GM19455 (cell line): ENCODE measurements around the gene AK6.
"Not testable (repeated sequence)": the region's sequence is repeated elsewhere in the genome, so short reads cannot be mapped to it uniquely, and the experiment has no call there.

Experiments
- ATAC-seq: cut with Tn5 transposase; IDR thresholded peaks from one replicate; pipeline ENCODE4 v1.9.1; 2021; ENCODE audit not compliant: unreplicated experiment

Gene AK6

DNA sequence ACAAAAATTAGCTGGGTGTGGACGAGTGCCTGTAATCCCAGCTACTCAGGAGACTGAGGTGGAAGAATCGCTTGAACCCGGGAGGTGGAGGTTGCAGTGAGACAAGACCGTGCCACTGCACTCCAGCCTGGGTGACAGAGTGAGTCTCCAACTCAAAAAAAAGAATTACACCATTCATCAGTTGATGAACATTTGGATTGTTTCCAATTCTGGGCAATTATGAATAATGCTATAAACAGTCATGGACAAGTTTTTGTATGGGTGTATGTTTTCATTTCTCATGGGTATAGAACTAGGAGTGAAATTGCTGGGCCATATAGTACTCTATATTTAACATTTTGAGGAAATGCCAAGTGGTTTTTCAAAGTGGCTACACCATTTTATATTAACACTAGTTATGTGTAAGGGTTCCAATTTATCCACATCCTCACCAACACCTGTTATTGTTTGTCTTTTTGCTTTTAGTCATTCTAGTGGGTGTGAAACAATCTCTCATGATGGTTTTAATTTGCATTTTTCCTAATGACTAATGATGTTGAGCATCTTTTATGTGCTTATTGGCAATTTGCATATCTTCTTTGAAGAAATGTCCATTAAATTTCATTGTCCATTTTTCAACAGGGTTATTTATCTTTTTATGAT is 27.7 kb downstream of the AK6 start:
- ATAC-seq: no peak

DNA sequence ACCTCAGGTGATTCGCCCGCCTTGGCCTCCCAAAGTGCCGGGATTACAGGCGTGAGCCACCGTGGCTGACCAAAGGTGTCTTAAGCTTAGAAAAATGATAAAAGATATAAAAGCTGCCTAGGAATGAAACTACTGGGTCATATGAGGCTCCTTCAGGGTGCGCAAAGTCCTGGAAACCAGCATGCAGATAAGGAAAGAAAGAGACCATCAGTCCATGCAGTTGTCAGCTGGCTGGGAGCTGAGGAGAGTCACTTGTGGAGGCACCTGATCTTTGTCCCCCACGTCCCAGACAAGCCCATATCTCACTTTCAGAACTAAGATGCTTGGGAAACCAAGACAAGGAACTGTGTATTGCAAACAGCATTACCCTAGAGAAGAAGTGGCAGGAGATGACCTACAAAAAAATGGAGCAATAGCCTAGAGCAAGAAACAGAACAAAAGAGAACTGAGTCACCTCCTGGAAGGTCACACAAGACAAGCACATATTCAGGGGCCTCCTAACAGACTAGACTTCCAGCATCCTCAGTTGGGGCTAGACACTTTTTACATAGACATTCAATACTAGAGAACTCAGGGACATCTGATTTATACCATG is 33.9 kb downstream of the AK6 start:
- ATAC-seq: no peak

DNA sequence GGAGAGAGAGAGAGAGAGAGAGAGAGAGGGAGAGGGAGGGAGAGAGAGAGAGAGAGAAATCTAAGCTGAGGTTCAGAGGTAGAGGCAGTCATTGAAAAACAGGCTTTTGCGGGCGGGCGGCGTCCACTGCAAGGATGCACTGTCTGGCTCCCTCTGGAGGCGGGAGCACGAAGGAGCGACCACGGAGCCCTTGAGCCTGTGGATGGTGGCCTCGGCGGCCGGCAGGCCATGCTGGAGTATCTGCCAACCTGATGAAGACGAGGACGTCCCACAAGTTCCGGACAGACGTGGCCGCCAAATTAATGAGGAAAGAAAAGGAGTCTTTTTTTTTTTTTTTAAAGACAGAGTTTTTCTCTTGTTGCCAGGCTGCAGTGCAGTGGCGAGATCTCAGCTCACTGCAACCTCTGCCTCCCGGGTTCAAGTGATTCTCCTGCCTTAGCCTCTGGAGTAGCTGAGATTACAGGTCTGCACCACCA is 34.5 kb downstream of the AK6 start:
- peak; percentile 58 for ATAC-seq

DNA sequence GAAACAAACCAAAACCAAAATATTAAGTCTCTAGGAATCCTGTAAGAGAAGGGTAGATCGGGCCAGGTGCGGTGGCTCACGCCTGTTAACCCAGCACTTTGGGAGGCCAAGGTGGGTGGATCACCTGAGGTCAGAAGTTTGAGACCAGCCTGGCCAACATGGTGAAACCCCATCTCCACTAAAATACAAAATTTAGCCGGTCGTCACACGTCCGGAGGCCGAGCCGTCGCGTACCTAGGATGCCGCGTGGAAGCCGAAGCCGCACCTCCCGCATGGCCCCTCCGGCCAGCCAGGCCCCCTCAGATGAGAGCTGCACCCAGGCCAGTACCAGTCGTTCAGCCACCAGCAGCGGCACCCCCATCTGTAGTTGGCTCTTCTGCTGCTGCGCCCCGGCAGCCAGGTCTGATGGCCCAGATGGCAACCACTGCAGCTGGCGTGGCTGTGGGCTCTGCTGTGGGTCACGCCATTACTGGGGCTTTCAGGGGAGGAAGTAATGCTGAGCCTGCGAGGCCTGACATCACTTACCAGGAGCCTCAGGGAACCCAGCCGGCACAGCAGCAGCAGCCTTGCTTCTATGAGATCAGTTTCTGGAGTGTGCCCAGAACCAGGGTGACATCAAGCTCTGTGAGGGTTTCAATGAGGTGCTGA is 35.5 kb downstream of the AK6 start:
- ATAC-seq: not testable (repeated sequence)

DNA sequence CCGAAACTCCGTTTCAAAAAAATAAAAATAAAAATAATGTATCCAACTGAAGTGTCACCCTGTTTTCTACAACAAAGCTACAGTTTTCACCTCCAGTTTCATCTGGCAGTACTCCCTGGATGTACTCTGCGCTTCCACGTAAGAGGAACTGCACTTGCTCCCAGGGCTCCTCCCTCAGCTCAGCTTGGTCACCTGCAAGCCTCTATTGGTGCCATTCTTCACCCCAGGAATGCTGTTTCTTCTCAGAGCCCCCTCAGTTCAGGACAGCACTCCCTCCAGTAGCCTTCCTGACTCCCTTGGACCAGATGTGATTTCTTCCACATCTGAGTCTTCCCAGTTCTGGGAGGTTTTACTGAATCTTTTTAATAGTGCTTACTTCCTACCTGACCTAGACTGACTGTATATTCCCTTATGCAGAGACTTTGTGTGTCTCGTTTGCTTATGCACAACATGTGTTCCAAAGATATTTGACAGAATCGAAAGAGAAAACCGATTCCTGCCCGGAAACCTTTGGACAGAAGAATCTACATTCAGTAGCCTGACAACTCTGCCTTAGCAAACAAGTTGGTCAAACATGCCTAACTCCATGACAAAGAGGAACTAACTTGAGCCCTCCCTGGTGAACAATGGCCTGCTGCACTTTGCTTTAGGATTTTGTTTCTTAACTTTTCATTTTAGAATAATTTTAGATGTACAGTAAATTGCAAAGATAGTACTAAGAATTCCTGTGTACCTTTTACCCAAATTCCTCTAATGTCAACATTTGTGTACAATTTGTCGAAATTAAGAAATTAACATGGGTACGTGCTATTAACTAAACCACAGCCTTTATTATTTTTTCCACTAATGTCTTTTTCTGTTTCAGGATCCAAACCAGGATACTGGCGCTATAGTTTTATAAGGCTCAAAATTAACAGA is 37.5 kb downstream of the AK6 start:
- no peak for ATAC-seq

DNA sequence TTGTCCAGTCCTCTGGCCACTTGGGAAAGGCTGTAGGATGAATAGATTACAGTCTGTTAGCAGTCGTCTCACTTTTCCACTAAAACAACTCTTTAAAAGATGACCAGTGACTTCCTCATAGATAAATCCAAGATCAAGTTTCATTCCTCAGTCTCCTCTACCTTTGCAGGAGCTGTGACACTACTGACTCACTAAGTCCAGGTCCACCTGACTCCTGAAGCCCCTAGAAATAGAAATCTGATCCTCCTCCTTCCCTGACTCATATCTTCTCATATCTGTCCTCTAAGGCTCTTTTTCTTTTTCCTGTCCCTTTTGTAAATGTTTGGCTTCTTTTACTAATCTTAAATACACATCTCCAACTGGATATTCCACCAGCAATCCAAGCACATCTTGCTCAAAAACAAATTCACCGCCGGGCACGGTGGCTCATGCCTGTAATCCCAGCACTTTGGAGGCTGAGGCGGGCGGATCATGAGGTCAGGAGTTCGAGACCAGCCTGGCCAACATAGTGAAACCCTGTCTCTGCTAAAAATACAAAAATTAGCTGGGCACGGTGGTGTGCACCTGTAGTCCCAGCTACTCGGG is 39.3 kb downstream of the AK6 start:
- ATAC-seq: no peak

DNA sequence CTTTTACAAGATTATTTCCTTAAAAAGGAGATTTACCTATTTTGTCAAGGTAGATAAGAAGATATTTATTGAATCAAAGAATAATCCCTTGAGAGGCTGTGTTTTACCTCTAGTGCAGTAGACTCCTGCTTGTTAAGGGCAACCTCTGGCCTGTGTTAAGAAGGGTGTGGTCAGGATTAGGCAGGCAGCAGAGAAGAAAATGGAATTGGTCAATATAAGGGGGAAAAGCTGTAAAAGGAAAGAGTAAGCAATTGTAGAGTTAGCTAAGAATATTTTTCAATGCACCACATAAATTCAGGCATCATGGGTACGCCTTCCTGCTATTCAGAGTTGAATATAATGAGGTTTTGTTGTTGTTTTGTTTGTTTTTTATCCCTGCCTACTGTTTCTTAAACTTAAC is 43.0 kb downstream of the AK6 start:
- ATAC-seq: no peak

DNA sequence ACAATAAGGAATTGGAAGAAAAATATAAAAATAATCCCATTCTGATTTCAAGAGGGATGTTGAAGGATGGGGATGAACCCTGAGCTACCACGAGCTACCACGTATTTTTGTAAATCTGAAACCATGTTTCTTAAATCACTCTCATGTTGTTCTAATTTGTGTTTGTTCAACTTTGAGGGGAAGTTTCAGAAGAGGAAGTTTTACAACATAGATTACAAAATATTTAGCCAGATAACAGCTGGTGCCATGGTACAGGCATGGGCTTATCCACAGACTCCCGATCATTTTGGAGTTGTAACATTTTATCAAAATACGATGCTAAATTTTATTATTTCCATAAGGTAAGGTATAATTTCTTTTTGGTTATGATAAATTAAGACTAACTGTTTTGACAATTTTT is 51.9 kb downstream of the AK6 start:
- ATAC-seq: no peak

DNA sequence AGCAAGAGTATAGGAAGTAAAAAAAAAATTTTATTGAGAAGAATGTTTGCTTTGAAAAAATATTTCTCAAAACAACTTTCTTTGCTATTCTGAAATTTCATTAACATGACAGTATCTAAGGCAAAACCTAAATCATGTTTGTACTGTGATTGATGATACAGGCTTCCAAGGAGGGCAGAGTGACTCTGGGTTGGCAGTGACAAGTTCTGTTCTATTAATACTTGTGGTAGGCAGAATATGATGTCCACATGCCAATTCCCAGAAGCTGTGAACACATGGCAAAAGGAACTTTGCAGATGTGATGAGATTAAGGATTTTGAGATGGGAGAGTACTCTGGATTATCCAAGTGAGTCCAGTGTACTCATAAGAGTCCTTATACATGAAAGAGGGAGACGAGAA is 53.3 kb downstream of the AK6 start:
- ATAC-seq: no peak

DNA sequence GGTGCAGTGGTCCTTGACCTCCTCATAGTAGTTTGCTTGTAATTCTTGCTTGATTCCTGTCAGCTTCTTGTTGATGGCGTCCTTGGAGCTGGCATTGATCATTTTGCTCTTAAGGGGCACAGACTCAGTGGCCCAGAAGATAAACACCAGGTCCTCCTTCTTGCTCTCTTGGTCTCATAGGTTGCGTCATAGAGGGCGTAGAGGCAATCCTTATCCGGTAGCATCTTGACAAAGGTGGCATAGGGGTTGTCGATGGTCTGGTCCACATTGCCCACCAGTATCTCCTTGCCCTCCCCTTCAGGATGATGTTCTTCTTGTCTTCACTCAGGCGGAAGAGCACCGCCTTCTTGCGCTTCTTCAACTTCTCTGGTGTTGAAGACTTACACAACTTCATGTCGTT is 55.9 kb downstream of the AK6 start:
- no peak for ATAC-seq

DNA sequence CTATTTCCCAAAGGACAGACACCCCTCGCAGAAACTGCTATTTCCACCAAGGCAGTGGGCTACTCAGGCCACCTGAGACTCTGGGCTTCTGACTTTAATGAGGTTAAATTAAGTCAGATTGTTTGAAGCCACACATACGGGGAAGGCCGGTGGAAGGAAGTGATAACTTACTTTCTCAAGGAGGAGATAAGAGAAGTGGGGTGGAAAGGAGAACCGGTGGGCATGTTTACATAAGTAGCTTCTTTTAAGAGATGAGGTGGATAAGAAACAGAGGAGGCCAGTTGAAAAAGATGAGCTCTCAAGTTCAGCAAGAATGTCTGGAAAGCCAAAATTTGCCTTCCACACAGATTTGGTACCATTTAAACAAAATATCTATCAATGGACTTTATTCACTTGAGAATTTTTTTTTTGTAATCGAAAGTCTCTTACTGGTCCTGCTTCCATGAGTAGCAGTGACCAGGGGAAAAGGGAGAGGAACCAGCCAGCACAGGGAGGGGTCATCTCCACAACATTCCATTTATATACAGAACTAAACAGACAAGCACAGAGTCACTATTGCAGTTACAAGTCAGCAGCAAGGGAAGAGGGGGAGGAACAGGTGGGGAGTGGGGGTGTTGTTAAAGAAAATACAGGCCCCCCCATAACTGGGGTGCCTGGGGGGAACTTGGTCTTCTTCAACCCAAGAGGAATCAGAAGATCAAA is 56.7 kb downstream of the AK6 start:
- no peak for ATAC-seq

DNA sequence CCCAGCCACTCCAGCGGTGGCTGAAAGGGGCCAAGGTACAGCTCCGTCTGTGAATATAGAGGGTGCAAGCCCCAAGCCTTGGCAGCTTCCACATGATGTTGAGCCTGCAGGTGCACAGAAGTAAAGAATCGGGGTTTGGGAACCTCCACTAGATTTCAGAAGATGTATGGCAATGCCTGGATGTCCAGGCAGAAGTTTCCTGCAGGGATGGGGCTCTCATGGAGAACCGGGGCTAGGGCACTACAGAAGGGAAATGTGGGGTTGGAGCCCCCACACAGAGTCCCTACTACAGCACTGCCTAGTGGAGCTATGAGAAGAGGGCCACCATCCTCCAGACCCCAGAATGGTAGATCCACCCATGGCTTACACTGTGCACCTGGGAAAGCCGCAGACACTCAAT is 59.9 kb downstream of the AK6 start:
- ATAC-seq: no peak

DNA sequence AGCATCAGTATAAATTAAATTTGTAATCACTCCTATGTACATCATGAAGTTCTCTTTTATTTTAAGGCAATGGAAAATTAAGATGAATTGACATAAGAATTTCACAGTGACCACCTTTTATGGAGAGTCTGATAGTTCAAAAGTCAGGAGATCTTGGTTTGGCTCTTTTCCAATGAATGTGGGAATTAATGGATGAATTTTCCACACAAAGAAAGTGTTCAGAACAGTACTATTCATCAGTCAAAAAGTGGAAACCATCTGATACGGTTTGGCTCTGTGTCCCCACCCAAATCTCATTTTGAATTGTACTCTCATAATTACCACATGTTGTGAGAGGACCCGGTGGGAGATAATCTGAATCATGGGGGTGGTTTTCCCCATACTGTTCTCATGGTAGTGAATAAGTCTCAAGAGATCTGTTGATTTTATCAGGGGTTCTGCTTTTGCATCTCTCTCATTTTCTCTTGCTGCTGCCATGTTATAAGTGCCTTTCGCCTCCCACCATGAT is 61.2 kb downstream of the AK6 start:
- ATAC-seq: no peak

DNA sequence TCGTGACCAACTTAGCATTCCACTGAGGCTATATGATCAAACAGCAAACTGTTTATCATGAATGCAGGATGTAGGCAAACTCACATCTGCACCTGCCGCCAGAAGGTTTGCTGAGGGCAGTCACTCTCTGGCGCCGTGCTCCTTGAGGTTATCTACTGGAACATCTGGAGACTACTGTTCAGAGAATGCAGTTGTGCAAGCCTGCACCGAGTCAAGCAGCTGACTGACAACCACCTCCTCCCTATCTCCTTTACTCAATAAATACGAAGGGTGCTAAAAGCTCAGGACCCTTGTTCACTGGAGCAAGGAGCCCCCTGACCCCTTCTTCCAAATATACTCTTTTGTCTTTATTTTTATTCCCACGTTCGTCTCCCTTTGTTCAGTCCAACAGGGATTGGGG is 63.8 kb downstream of the AK6 start:
- ATAC-seq: no peak
